SKM-1 (cell line): ENCODE results near the gene CHCHD6.

ENCODE experiments used
- DNase-seq: peaks from one replicate; lab custom pipeline; 2025; ENCODE audit not compliant: unreplicated experiment; lab: John Stamatoyannopoulos, UW

The CHCHD6 gene, protein sequence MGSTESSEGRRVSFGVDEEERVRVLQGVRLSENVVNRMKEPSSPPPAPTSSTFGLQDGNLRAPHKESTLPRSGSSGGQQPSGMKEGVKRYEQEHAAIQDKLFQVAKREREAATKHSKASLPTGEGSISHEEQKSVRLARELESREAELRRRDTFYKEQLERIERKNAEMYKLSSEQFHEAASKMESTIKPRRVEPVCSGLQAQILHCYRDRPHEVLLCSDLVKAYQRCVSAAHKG

DNA sequence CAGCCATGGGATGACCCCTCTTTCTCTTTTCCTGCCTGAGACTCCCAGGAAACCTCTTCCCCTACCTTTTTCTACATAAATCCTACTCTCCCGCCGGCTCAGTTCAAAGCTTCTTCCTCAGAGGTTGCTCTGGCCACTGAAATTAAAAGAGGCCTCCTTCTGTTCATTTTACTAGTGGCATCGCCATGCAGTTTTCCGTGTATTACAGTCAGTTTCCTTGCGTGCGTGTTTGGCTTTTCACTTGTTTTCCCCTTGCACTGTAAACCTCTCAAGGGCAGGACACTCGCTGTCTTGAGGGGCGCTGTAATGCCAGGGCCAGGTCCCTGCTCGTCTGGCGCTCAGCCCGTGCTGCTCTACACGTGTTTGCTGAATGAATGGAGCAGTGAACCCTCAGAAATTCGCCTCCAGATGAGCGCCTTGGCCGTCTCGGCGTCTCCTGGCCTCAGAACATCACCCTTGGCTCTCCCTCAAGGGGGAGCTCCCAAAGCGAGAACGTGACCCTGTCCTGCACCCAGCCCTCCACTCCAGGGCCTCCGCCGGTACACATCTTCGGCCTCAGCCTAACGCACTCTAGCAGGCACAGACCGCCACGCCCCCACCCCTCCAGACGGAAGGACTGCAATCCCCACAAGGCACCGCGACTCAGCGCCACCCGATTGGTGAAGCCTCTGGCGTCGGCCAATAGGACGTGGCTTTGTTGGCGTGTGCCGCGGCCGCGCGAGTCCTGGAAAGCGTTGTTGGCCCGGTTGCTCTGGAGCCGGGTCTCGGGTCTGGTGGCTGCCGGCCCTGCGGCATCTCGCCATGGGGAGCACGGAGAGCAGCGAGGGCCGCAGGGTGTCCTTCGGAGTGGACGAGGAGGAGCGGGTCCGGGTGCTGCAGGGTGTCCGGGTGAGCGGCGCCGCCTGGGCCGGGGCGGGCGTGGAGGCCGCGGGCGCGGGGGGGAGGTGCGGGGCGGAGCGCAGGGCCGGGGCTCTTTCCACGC lies at the start of gene CHCHD6:
Gene CHCHD6, plus strand, starts transcription at position 729 of the 982 bp plus-strand sequence. Its CDS starts 73 bp downstream, at position 802.
- DNase-seq, result peak; percentile 94

GRCh38 chr3:126654571-126655383 lies 49.3 kb upstream of the CHCHD6 start, which contains the start of gene TXNRD3:
Gene TXNRD3, minus strand, starts transcription at chr3:126655124.
- DNase-seq, result peak; percentile 21

DNA sequence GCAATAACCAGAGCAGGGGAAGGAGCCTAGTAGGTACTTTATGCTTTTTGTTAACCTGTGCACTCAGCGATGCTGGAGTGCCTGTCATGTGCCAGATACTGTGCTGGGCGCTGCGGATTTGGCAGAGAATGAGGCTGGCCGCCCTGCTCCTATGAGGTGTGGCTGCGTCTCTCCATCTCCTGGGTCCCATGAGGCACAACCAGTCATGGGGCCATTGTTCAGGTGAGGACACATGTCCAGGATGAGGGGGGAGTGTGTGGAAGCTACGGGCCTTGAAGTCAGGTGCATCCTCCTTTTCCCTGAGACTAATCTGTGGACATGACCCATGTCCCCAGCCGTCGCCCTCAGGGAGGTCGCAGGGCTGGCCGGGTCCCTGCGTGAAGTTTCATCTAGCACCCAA lies 48.2 kb upstream of the CHCHD6 start:
- no peak for DNase-seq

DNA sequence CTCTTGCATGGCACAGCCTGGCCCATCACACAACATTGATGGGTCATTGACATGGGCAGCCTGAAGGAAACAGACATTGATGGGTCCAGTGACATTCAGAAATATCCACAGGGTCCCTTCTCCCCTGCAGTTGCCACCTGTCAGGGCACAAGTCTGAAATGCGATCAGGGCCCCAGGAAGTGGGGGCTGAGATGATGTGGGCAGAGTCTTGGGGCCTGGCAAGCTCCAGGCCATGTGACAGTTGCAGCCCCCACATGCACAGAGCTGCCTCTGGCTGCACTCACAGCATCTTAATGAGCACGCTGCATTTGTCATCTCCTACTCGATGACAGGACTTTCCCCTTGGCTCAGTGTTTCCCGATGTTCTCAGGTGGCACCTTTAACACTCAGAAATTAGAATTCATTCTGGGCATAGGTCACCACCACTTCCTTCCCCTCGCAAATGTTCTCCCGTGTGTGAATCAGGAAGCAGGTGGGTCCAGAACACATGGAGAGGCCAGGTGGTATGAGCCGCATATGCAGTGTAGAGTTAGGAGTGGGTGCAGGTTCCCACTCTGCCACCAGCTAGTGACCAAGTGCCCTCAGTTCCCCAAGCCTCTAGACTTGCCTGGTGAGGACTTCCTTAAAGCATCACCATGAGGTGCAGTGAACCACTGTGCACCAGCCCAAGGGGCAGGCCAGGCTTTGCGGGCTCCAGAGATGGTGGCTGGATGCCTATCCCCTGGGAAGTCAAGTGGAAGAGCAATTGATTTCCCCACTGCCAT lies 47.5 kb upstream of the CHCHD6 start:
- DNase-seq, result no peak

DNA sequence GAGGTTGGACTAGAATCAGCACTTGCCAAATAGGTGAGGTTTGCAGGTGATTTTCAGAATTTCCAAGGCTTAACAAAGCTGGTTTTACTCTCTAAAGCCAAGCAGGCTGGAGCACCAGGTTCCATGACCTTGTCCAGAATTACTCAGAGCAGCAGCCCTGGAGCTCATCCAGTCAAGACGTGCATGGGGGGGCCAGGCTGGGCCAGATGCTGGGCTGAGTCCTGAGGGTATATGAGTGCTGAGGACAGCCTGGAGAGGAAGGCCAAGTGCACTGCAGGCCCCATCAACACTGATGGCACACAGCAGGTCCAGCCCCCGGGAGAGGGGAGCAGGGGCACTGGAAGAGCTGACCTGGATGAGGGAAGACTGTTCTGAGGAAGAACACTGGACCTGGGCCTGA lies 46.1 kb upstream of the CHCHD6 start:
- no peak for DNase-seq

- no peak for DNase-seq
Measured at GRCh38 chr3:126658584-126658983, 45.5 kb upstream of the CHCHD6 start.

DNA sequence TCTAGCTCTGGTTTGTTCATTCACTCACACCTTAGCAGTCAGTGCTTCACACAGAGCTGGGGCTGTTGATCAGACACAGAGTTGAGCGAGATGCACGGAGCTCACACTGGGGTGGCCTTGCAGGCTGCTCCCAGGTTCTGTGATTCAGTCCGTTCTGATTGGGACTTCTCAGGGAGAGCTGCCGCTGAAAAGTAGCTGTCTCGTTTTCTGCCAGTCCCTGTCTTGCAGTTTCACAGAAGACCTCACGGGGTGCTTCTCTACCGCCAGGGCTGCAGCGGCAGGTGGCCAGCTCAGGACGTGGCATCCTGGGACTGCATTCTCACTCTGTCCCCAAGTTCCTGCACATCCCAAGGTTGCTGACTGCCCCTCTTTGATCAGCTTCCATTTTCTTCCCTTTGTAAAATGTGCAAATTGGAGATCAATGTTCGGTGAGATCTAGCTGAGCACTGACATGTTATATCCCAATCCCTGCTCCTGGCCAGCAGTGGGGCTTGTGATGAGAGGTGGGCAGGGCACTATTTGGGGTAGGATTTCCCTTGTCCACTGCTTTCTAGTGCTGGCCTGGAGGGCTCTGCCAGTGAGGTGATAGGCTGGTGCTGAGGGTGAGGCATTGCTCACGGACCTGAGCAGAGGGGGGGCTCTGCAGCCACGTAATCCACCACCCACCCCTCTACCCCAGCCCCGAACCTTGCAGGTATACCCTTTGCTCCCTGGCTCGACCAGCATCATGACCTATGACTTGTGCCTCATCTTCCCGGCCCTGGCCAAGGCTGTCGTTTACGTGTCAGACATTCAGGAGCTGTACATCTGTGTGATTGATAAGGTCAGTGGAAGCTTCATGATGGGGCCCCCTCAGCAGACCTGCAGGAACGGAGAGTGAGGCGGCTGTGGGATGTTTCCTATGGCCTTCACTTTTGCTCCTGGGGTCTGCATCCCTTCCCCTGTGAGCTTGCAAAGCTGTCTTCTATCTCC lies 43.8 kb upstream of the CHCHD6 start:
- DNase-seq, result no peak

GRCh38 chr3:126661532-126662364 lies 42.3 kb upstream of the CHCHD6 start:
- no peak for DNase-seq

GRCh38 chr3:126663257-126663656 lies 40.8 kb upstream of the CHCHD6 start:
- DNase-seq, result no peak

DNA sequence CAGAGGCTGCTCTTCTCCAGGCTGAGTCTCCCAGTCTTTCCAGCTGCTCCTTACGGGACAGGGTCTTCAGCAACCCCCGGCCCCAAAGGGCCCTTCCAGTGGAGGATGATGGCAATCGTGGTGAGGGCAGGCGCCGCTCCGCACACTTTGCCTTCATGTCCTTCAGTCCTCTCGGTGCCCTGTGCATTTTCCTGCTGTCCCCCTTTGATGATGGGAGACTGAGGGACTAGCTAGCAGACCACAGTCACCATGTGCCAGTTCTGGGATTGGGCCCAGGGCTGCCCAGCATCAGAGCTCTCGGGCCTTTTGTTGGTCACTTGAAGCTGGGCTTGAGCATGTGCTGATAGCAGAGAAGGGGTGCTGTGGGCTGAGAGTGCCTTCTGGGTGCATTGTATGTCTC lies 40.3 kb upstream of the CHCHD6 start:
- DNase-seq, result no peak

DNA sequence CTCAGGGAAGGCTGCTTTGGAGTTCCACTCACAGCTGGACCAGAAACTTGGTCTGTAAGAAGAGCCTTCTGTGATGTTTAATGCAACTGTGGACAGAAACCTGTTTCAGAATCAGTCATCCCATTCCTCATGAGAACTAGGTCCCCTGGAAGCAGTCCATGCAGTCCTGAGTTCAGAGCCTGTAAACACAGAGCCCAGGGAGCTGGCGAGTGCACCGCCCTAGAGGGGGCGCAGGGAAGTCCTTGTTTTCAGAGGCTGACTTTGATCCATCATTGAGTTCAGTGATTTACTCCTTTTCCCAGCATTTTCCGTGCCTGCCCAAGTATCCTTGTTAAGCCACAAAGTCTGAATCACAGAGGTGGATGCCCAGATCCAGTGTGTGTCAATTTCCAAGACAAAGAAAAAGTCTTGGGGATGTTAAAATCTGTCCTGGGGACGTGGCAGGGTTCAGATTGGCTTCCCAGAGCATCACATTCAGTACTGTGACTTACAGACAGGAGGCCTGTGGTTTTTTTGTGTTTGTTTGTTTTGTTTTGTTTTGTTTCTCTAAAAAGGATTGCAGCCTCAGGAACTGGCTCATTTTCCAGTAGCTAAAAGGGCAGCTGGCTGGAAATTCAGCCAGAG lies 39.3 kb upstream of the CHCHD6 start:
- DNase-seq, result no peak

DNA sequence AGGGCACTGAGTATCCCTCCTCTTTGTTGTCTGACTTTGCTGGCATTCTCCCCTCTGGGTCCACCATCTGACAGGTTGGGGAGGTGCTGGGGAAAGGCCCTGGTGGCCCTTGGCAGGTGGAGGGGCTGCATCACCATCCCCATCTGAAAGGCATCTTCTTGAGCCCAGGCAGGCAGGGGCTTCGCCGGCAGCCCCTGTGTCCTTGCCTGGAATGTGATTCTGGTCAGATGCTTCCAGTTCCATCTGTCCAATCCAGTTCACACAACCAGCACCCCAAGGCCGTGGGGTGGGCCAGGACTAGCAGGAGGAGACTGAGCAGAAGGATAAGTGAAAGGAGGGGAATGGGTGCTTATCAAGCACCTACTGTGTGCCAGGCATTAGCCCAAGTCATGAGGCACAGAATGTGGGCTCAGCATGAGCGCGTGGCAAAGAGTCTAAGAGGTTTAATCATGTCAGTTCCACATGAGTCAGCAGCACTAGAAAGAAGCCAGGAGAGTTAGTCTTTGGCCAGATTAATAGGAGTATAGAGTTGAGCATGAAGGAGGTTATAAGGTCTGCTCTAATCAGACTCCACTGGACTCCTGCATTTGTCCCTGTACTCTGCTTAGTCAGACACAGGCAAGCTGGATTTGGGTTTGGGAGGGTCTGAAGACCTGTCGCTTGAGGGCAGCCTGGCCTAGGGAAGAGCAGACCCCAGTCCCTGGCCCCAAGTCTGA lies 38.7 kb upstream of the CHCHD6 start:
- no peak for DNase-seq

GRCh38 chr3:126665959-126666657 lies 37.9 kb upstream of the CHCHD6 start:
- no peak for DNase-seq

DNA sequence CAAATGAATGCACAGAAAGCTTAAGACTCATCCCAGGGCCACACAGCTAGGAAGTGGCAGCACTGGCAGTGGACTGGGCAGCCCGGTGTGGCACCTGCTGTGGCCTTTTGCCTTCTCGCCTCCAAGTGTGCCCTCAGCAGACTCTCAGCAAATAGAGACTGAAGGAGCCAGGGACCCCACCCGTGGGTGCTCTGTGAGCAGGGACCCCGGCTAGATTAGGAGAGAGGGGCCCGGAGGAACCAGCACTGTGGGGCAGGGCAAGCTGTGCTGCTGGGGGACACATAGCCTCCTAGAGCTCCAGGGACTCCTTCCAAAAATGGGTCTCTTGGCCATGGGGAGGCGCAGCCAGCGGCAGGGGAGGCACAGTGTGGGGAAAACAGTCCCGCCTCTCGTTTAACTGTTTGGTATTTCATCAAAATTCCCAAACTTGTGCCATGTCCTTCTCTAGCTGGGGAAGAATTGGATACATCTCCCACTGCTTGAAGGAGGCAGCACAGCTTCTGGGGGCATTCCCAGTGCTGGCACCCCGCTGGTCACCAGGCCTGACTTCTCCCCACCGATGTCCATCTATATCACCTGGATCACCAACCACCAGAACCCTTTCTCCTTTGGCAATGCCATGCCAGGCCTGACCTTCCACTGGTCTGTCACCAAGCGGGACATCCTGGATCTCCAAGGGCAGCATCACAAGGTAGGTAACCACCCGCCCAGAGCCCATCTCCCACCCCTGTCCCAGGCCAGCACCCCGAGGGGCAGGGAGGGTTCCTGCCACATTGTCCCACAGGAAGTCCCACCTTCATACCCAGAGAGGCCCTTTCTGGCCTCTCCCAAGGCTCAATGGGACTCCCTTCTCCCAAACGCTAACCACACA lies 37.1 kb upstream of the CHCHD6 start:
- no peak for DNase-seq

- DNase-seq, result no peak
Measured at GRCh38 chr3:126667631-126668449, 36.2 kb upstream of the CHCHD6 start.
